ENCODE measurements around the gene EVPL.
A peak's percentile ranks its signal among the peaks of the same experiment; 100 is the strongest.
"Not testable (repeated sequence)": the region's sequence is repeated elsewhere in the genome, so short reads cannot be mapped to it uniquely, and the experiment has no call there.

Gene EVPL

GRCh38 chr17:76048025-76048605, 21.0 kb upstream of the EVPL start:
- DNase-seq, result no peak

DNA sequence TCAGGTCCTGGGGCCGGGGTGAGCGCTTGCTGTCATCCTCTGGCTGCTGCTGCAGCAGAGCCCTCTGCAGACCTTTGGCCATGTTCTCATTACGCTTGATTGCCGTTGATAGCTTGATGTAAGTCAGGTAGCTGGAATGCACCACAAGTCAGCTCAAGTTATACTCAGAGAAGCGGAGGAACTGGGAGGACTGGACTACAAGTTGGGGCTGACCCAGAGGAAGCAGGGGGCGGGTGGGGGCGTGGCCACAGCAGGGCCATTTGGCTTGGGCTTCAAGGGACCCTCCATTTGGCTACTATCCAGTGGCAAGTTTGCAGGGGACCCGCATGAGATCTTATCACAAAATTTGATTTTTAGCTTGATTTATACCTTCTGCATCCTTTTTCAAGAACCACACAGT, 19.0 kb upstream of the EVPL start:
- peak; percentile 69 for DNase-seq

DNA sequence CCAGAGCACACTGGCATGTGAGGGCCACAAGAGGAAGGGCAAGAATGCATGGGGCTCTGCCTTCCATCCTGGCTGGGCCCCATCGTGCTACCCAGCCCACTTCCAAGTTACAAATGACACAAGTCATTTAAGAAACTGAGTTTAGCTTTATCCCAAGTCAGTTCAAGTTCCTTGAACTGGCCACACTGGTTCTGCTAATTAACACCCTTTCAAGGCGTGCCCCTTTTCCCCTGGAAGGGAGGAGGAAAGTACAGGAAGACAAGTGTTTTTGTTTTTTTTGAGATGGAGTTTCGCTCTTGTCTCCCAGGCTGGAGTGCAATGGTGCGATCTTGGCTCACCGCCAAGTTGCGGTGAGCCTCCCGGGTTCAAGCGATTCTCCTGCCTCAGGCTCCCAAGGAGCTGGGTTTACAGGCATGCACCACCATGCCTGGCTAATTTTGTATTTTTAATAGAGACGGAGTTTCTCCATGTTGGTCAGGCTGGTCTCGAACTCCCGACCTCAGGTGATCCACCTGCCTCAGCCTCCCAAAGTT, 17.4 kb upstream of the EVPL start:
- not testable (repeated sequence) for DNase-seq

DNA sequence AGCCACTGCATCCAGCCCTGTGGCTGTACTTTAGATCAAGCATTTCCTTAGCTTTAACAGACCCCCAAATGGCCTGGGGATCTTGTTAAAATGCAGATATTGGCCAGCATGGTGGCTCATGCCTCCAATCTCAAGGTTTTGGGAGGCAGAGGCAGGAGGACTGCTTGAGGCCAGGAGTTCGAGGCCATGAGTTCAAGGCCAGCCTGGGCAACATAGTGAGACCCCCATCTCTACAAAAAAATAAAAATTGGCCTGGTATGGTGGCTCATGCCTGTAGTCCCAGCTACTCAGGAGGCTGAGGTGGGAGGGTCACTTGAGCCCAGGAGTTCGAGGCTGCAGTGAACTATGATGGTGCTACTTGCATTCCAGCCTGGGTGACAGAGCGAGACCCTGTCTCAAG, 15.8 kb upstream of the EVPL start:
- DNase-seq, result not testable (repeated sequence)

- no peak for DNase-seq
Observed at GRCh38 chr17:76040376-76040775, 13.3 kb upstream of the EVPL start.

DNA sequence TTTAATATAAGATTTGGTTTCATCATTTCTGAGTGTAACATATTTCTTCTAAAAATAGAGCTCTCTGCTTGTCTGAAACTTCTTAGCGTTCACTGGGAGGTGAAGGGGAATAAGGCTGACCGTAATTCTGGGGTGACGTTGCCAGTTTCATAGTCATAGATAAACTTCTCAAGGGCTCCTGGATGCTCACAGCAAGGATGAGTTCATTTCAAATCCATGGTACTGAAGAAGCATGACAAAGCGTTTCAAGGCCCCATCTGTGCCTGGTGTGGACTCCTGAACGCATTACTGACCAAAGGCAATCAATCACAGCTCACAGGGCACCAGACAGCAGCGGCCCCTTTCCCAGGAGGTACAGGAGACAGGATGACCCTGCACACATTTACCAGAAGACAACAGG, 12.0 kb upstream of the EVPL start:
- peak; percentile 55 for DNase-seq

- DNase-seq, result no peak
Observed at GRCh38 chr17:76038050-76038449, 10.9 kb upstream of the EVPL start.

DNA sequence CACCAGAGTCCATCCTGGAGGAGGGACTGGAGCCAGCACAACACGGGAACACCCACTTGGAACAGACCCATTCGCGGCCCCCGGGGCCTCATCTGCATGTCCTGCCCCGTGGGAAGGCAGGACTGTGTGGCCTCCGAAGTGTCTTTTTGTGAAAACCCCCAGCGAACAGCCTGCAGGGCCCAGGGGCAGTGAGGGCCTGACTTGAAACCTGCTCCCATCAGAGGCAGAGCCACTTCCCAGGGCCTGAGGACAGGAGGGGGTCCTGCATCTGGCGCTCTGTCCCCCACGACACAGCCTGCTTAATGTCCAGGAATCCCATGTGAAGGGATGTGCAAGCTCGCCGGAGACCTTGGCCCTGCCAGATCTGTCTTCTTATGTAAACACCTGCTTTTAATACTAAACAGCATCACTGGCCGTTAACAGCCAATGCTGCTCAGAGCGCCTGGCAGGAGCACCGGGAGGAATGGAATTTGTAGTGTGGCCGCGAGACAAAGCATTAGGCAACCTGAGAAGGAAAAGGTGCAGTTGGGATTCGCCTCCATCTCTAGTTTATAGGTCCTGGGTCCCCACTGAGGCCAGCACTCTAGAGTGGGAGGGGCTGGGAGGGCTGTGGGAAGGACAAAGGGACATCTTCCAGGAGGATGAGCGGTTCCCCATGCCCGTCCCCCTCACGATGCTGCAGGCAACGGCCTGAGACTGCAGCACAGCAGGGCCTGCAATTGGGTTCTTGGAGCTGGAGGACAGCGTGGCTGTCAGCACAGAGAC, 9.6 kb upstream of the EVPL start:
- no peak for DNase-seq

- DNase-seq, result no peak
Observed at GRCh38 chr17:76034428-76035350, 7.6 kb upstream of the EVPL start.

DNA sequence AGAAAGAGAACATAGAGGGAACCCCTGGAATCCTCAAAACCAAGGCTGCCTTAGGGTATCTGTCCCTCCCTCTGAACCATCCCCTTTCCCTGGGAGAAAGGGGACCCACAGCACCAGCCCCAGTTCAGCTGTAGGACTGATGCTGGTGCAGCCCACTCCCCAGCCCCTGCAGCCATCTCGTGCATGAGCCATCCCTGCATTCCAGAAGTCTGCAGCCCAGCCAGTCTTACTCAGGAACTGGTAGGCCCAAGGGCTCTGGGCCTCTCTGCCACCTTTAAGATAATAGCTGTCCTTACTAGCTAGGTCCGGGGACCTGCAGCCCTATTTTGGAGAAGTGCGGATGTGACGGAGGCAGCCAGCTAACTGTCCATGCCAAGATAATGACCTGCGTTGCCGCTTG, 6.0 kb upstream of the EVPL start:
- DNase-seq, result no peak

DNA sequence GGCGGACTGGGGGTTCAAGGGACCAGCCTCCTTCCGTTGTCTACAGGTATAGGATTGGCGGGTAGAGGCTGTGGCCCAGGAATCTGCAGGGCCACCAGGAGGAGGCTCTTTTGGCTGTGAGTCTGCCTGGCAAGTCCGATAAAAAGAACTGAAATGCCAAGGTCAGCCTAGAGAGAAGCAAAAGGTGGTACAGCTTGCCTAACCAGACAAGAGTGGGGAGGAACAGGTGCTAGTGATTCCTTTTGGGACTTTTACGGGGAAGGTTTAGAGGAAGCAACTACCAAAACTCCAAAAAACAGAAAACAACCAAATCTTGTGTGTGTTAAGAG, 5.6 kb upstream of the EVPL start:
- DNase-seq, result no peak

GRCh38 chr17:76032073-76032779, 5.1 kb upstream of the EVPL start:
- no peak for DNase-seq

GRCh38 chr17:76026714-76027158, 370 bp downstream of the EVPL start:
- DNase-seq, result no peak

DNA sequence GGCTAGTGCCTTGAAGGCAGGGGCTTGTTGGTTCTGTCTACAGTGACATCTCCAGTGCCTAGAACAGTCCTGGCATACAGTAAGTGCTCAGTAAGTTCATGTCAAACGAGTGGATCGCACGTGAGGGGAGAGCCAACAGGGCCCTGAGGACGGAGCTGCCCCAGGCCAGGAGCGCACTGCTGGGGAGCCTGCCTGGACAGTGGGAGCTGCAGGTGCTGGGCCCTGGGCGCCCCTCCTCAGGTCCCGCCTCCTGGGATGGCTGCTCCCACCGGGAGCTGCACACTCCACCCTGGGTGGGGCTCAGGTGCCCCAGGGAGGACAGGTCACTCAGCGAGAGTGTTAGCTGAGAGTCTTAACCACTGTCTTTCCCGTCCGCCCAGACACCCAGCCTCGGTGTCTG, 1.8 kb downstream of the EVPL start:
- no peak for DNase-seq

GRCh38 chr17:76024353-76024752, 2.8 kb downstream of the EVPL start:
- DNase-seq, result no peak

- DNase-seq, result no peak
Observed at GRCh38 chr17:76023900-76024237, 3.2 kb downstream of the EVPL start.

- DNase-seq, result no peak
Observed at GRCh38 chr17:76022973-76023899, 3.9 kb downstream of the EVPL start.

GRCh38 chr17:76022285-76022684, 4.8 kb downstream of the EVPL start:
- no peak for DNase-seq

DNA sequence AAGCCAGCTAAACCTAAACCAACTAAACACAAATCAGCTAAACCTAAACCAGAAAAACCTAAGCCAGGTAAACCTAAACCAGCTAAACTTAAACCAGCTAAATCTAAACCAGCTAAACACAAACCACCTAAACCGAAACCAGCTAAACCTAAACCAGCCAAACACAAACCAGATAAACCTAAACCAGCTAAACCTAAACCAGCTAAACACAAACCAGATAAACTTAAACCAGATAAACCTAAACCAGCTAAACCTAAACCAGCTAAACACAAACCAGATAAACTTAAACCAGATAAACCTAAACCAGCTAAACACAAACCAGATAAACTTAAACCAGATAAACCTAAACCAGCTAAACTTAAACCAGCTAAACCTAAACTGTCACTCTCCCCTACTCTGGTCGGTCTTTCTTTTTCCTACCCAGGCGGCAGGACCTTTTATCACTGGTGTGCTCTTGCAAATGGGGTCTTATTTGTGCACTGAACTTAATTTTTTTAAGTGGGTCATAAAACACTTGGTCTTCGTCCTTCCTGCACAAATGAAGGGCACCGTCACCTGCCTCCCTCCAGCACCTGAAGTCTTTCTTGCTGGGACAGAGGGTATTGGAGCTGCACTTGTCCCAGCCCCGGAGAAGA, 7.2 kb downstream of the EVPL start:
- no peak for DNase-seq

DNA sequence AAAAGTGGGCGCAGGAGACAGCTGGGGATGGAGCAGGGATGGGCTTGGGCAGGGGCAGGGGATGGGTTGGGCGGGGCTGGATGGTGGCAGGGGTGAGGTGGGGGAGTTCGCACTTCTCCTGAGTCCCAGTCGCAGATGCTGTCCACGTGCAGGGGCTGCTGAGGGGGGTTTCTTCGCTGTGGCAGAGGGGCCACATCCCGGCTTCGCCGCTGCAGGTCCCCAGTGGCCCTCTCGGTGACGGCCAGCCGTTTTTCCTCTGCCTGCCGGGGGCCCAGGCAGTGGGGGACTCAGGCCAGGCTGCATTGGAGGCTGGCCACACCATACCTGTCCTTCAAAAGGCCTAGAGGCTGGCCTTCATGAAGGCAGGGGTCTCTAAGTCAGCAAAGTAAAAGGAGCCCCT, 8.3 kb downstream of the EVPL start:
- DNase-seq, result no peak

DNA sequence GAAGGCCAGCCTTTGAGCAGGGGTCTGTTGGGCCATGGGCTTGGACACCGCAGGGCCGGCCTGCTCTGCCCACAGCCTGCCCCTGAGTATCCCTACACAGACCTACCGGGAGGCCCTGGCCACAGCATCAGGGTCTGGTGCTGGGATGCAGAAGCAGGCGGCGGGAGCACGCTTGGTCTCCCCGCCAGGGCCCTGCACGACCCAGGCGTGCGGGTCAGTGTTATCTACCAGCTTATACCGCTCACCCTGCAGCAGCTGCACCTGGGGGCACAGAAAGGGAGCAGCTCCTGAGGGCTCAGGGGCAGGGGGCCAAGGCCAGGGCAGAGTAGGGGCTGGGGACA, 8.8 kb downstream of the EVPL start:
- no peak for DNase-seq
